Measurements from ENCODE around the gene PPP1R9A. TPM values are rescaled to one million over a fixed set of nuclear protein-coding genes. Genes with fewer than 3 reads are reported as not detected.
"Not testable (repeated sequence)": the region's sequence is repeated elsewhere in the genome, so short reads cannot be mapped to it uniquely, and the experiment has no call there.

The PPP1R9A gene
- total and polyA plus RNA-seq, 12 donors, result 1.4 to 41.9 (median 29.1) TPM

- Histone ChIP-seq H3K27ac (no peak overlapping the region), H3K9me3 (no peaks in the 10 kb centered on the region), H3K4me1 (peaks cover 0 to 19% (median 0%) of the 10 kb centered on the region in 9 donors), H3K4me3 (no peak overlapping the region), H3K27me3 (no peaks in the 10 kb centered on the region), H3K36me3 (no peaks in the 10 kb centered on the region)
- no peak for ATAC-seq
- no peak for DNase-seq
- no peak for TF ChIP-seq CTCF (IDR thresholded peaks at IDR 0.05)
- intact Hi-C loops (cut with DNase I), result no loop called here
- 91% methylated on average over 1 of the region's 1 CpG for WGBS, 2 donors
Measured at GRCh38 chr7:95002775-95003174, 95.4 kb downstream of the PPP1R9A start.

GRCh38 chr7:95004618-95005247 is 97.3 kb downstream of the PPP1R9A start:
- DNase-seq (peak in 1 of 2 donors; percentile 38), ATAC-seq (peak; percentile 84 to 100 (median 96))
- Histone ChIP-seq H3K9me3 (peaks cover 0 to 3% (median 0%) of the 10 kb centered on the region in 11 donors), H3K27me3 (no peaks in the 10 kb centered on the region), H3K27ac (peak overlapping the region in 4 of 10 donors; percentile 46 to 57 (median 56)), H3K36me3 (no peaks in the 10 kb centered on the region), H3K4me1 (peaks cover 0 to 18% (median 0%) of the 10 kb centered on the region in 9 donors), H3K4me3 (peak overlapping the region in 1 of 10 donors; percentile 28)
- 32 to 42% methylated on average over 6 of the region's 6 CpGs for WGBS, 2 donors
- intact Hi-C loops (cut with DNase I), result no loop called here
- no peak for TF ChIP-seq CTCF (IDR thresholded peaks at IDR 0.05)

- ATAC-seq, result no peak
- no peak for DNase-seq
- H3K27me3 ChIP-seq, result no peaks in the 10 kb centered on the region
- H3K9me3 ChIP-seq, result peaks cover 0 to 3% (median 0%) of the 10 kb centered on the region in 11 donors
- intact Hi-C loops (cut with DNase I), result no loop called here
- no peak overlapping the region for H3K27ac ChIP-seq
- WGBS, 2 donors, result 97 to 98% methylated on average over 5 of the region's 5 CpGs
- no peak for TF ChIP-seq CTCF (IDR thresholded peaks at IDR 0.05)
- H3K36me3 ChIP-seq, result no peaks in the 10 kb centered on the region
- peaks cover 0 to 19% (median 0%) of the 10 kb centered on the region in 9 donors for H3K4me1 ChIP-seq
- H3K4me3 ChIP-seq, result no peak overlapping the region
Measured at GRCh38 chr7:95006010-95006409, 98.6 kb downstream of the PPP1R9A start.

- H3K36me3 ChIP-seq; H3K27ac ChIP-seq; ATAC-seq; H3K27me3 ChIP-seq; H3K4me3 ChIP-seq; DNase-seq; intact Hi-C loops (cut with DNase I): not testable (repeated sequence)
- Histone ChIP-seq H3K4me1 (peaks cover 0 to 23% (median 0%) of the 10 kb centered on the region in 9 donors), H3K9me3 (peaks cover 0 to 10% (median 0%) of the 10 kb centered on the region in 11 donors)
- whole genome bisulfite sequencing, 2 donors, result 92 to 94% methylated on average over 6 of the region's 6 CpGs
Measured at GRCh38 chr7:95008773-95009172, 101.4 kb downstream of the PPP1R9A start.

Measured in heart right ventricle (tissue), 16 donors.